Hypothalamus (tissue), 51 donors: ENCODE measurements around the gene GRID1.

ENCODE experiments used
- DNase-seq, 51 donors: peaks; one replicate each; lab custom pipeline; 2025; lab: John Stamatoyannopoulos, UW

The GRID1 gene

DNA sequence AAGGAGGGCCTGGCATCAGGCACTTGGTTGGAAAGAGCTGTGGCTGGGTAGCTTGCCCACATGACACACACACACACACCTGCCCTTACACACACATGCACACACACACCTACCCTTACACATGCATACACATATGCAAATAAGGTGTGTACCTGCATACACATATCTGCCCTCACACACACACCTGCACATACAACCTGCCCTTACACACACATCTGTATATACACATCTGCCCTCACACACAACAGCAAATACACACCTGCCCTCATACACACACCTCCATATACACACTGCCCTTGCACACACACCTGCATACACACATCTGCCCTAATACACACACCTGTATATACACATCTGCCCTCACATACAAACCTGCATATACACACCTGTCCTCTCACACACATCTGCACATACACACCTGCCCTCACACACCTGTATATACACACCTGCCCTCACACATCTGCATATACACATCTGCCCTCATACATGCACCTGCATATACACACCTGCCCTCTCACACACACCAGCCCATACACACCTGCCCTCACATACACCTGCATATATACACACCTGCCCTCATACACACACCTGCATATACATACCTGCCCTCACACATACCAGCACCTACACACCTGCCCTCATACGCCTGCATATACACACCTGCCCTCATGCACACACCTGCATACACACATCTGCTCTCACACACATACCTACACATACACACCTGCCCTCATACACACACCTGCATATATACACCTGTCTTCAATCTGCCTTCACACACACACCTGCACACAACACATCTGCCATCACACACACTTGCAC is 82.9 kb downstream of the GRID1 start:
- DNase-seq = no peak

DNA sequence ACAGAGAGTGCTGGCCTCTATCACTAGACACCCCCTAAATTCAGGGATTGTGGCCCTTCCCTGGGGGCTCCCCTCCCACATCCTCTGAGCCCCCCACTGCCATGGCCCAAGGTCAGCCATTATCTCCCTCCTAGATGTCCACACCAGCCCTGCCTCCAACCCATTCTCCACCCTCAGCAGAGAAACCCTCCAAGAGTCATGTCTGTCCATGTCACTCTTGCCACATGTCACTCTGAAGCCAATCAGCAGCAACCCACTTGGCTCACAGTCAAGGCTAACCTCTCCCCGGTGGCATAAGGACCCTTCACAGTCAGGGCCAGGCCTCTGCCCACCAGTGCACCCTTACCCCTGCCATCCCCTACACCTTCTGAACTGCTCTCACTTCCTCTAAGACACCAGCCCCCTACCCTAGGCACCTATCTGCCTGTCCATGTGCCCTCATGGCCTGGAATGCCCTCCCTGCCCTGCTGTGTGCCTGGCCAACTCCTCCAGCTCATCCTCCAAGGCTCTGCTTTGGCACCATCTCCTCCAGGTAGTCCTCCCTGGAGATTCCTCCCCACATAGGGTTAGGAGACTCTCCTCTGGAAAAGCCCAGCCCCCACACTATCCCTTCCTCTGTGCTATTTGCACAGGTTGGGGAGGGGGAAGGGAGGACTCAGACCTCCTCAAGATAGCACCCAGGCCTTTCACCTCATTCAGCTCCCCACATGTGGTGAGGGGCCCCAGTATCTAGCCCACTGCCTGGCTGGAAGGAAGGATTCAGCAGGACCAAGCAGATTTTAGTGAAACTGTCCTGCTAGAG is 83.7 kb downstream of the GRID1 start:
- DNase-seq = no peak

DNA sequence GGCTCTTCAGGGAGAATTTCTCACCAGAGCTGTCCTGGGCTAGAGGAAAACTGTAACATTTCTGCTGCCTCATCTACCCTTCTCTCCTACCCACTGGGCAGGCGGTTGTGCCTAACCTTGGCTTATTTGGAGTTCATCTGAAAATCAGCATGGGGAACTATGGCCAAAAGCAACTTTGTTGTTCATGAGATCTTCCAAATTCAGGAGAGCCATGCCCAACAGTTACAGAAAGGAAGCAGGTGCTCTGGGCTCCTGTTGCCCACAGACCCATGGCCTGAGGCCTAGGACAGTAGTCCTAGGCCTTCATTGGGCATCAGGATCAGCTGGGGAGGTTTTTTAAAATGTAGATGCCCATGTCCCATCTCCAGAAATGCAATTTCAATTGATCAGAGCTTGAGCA is 85.2 kb downstream of the GRID1 start:
- no peak for DNase-seq

DNA sequence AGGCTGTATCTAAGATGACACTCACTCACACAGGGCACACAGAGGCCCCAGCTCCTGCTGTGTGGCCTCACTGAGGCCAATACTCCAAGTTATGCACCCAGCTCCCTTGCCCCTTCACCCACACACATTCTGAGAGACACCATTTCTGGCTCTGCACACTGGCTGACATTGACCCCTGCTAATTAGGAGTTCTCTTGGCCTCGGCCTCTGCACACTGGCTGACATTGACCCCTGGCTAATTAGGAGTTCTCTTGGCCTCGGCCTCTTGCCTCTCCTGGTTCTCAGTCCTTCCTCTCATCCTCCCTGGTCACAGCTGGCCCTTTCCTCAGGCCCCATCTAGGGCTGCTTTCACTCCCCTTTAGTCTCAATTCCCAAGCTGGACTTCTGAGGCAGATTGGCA is 97.3 kb downstream of the GRID1 start:
- DNase-seq = no peak

DNA sequence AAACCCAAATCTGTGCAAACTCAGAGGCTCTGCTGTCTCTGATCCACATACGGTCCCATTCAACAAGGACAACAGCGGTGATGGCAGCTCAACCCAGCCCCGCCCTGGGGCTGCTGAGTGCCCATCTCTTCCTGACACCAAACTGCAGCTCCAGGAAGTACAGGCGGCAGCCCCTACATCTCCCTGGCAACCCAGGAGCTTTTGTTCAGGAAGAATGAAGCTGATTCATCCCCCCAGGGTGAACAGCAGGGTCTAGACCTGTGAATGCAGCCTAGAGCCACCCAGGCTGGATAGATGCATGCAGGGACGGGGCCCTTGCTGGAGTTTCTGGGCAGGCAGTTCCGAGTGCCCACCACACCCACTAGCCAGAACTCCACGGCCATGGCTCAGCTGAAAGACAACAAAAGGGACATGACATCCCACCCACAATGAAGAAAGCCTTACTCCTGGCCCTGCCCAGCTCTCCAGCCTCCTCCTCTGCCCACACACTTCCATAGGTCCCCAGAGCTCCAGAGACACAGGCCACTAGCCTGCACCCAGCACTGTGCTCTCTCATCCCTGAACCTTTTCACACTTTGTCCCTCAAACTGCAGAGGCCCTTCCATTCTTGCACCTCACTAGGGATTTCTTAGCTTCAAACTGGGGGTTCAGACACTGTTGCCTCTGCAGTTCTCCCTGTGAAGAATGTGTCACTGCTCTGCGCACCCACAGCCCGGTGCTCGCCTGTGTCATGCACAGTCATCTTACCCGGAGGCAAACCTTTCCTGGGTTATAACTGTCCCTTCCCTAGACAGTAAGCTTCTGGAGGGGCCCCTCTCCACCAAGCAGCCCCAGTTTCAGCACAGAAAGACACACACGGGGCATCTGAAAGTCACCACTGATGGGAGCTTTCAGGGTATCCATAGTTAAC is 99.1 kb downstream of the GRID1 start:
- peak in 25 of 51 donors; percentile 8 to 75 (median 45) for DNase-seq

DNA sequence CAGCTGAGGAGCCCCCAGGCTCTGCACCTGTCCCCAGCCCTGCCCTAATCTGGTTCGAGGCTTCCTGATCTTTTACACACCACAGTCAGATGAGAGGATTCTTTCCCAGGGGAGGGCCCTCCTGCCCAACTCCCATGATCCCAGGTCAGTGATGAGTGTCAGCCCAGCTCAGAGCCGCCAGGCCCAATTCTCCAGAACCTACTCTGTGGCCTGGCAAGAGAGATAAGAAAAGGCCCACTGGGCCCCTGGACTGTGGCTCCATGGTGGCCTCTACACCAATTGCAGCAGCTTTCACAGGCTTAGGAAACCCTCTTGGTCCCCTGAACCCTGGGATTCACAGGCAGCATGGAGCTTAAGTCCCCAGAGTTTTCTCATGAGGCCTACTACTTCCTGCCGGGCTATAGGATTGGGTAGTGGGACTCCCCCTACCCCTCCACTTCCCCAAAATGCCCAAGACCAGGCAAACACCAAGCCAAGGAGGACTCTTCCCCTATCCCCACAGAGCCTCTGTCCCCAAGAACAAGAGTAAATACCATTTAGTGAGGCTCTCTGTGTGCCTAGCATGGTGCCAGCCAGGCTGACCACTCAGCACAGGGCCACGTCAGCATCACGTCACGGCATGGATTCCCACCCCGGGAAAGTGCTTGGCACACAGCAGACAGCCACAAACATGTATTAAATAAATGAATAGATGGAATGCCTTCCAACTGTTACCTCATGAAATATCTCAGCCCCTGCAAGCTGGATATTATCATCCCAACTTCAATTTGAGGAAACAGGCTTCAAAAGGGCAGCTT is 100.0 kb downstream of the GRID1 start:
- no peak for DNase-seq

DNA sequence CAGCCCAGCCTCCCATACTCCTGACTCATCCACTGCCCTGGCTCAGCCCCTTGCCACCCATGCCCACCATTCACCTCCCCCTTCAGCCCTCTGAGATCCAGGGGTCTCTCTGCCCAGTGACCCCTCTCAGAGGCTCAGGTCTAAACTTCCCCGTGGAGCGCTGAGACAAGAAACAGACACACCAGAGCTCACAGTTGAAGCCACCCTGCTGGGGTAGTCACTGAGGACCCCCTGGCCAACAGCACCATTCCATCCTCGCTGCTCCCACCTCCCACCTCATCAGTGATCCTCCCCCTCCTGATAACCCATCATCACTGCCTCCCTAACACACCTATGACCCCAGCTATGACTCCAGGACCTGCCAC is 100.7 kb downstream of the GRID1 start:
- no peak for DNase-seq

DNA sequence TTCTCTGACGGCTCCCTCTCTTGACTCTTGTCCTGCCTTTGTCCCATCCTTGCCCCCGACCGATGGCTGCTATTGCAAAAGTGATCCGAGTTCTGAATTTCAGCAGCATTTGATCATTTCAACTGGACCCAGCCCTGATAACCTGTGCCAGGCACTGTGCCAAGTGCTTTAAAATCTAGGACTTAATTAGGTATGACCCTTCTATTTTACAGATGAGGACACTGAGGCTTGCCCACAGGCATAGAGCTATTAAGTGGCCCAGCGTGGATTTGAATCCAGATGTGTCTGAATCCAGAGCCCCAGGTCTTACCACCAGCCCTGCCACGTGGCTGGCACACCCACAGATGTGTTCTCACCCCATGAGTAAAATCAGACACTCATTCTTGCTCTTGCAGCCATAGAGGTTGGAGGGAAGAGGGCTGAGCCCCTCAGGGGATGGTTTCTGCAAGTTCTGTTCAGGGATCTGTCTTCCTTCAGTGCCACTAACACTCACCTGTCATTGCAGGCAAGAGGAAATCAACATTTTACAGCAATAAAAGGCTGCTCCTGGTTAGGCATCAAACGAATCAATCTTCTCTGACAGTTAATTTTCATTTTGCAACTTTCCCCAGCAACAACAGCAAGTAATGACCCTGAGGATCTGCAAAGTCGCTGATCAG is 101.2 kb downstream of the GRID1 start:
- peak in 9 of 51 donors; percentile 10 to 64 (median 30) for DNase-seq

DNA sequence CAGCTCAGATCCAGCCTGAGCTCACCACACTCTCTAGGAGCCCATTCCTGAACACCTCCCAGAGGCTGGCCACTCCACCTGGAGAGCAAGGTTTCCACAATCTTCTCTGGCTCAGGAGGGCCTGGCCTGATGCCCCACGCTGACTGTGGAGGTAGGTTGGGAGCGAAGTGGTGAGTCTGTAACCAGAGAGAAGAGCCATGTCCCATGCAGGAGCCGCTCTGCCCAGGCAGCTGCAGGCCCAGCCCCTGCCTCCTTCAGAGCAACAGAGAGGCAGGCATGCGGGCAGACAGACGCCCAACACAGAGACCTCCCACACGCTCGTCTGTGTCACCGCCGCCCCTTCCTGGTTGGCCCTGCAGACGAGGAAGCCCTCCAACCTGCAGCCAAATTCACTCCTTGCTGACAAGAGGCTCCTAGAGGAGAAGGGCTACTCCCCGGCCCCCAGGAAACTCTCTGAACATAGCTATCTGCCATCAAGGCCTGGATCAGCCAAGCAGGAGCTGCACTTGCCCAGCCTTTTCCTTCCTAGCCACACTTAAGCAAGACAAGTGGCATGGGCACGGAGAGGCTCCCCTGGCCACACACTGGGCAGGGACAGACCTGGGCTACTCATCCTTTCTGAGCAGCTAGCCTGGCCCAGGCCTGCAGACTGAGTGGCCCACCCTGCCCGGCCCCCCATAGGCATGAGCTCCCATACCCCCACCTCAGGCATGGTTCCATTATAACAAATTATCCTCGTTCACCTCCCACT is 101.9 kb downstream of the GRID1 start:
- peak in 3 of 51 donors; percentile 26 to 28 (median 27) for DNase-seq

DNA sequence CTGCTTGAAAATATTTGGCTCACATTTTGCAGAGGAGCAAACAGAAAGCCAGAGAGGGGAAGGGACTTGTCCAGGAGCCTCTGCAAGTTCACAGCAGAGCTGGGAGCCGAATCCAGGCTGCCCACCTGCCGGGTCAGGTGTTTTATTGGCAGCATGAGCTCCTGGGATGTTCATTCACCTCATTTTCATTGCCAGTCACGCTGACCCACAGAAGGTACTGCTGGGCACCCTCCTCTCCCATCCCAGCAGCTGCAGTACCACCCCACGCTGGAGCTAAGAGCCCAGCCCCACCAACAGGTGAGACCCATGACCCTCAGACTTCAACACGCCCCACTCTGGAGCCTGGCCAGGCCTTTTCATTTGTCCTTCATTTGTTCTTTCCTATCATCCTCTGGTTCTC is 102.7 kb downstream of the GRID1 start:
- DNase-seq = no peak

DNA sequence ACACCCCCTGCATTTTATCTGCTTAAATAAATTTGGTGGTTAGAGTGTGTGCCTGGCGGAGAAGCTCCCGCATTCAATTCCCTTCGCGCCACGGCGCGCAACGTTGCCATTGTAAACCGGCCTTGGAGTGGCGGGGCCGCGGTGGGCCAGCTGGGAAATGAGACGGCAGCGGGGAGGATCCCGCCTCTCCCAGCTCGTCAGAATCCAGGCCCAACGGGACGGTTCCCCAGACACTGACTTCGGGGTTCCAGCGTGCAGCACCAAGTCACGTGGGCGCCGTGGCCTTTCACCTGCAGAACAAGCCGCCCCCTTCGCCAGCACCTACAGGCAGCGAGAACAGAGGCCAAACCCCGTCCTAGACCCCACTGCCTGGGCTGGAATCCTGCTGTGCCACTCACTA is 103.4 kb downstream of the GRID1 start:
- DNase-seq = peak in 20 of 51 donors; percentile 54 to 86 (median 75)

DNA sequence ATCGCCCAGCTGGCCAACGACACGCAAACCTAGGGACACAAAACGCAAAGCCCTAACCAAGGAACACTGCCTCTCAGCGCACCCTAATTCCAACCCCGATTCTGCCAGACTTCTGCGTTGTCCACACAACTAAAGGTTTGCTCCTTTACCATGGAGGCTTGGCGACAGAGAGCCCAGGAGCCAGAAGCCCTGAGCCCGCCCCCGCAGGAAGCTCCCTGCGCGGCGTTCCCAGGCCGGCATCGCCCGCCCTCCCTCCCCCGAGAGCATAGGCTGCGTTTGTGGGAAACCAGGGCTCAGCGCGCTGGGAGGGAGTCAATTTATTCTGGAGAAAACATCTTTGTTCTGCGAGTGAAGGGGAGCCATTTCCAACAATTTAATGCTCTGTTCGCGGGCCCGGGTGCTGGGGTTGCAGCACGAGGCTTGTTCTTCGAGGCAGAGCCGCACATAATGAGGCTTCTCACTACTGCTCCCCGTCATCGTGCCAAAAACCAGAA is 103.9 kb downstream of the GRID1 start:
- DNase-seq = peak in 43 of 51 donors; percentile 28 to 94 (median 77)

DNA sequence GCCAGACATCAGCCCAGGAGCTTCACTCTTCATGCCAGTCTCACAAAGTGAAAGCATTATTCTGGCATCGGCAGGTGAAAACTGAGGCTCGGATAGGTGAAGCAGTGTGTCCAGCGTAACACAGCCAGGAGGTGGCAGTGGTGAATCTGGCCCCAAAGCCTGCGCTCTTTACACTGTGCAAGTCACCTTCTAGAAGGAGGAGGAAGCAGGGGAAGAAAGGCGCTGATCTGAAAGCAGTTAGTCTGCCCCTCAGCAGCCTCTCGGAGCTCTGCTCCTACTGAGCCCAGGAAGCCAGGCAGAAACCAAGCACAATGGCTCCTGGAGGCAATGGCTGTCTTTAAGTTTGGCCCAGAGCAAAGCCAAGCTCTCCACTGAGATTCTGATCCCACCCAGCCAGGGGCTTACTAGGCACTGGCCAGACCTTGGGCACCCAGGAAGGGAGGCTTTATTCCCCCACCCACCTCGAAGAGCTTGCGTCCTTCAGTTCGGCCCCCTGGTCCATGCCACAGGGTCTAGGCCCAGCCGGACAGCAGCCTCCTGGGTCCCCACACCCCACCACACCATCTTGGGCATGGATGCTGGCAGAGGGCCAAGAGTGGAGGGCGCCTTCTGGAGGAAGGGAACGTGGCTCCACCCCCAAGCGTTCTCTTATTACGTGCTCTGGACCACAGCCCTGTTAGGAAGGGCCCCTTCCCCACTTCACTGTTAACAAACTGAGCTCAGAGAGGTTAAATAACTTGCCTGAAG is 104.5 kb downstream of the GRID1 start:
- DNase-seq = peak in 32 of 51 donors; percentile 6 to 72 (median 44)

DNA sequence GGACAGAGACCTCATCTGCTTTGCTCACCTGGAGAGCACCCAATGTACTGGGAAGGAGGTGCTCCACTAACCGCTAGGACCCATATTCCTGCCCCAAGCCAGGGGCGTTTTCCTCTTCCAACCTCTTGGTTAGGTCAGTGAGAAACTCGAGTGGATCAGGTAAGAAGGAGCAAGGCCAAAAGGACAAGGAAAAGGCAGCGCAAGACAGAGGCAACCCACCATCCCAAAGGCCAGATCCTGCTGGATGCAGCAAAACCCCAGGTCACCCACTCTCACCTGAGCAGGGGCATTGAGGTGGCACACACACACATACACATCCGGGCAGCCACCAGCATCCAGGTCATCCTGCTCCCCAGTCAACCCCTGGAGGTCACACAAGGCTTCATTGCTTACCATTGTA is 105.1 kb downstream of the GRID1 start:
- no peak for DNase-seq

DNA sequence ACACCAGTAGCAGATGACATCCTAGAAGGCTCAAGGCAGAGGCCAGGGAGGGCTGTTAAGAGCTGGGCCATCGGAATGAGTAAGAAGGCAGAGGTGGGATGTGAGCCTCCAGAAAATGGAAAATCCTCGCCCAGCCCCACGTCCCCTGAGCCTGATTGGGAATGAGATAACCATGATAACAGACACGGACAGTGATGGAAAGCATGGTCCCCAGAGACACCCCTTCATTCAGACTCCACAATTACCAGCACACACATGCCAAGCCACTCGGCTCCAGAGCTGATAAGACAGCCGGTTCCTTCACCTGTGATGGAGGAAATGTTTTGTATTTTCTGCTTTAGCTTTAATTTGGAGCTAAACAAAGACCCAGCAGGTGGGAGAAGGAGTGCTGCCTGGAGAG is 106.0 kb downstream of the GRID1 start:
- DNase-seq = no peak

DNA sequence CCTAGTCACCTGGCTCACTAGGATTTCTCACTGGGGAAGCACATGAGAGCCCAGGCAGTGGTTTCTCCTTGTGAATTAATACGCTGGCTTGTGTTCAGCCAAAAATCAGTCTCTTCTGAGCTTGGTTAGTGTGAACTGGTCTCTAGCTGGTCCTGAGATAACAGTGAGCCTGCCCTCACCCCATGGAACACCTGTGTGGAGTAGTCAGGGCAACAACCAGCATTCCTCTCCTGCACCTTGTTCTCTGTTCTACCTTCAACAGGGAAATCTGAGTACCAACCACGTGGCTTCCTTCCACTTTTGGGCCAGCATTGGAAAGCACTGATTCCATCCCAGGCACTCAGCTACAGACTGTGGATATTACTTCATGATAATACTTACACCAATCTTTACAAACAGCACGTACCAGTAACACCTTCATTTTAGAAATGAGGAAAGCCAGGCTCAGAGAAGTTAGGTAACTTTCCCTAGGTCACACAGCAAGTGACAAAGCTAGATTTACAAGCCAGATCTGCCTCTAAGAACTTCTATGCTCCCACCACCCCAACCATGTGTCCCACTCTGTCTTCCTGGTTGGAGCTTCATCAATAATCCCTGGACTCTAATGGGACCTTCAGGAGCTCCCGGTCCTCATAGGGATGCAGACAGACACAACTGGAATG is 106.6 kb downstream of the GRID1 start:
- no peak for DNase-seq

DNA sequence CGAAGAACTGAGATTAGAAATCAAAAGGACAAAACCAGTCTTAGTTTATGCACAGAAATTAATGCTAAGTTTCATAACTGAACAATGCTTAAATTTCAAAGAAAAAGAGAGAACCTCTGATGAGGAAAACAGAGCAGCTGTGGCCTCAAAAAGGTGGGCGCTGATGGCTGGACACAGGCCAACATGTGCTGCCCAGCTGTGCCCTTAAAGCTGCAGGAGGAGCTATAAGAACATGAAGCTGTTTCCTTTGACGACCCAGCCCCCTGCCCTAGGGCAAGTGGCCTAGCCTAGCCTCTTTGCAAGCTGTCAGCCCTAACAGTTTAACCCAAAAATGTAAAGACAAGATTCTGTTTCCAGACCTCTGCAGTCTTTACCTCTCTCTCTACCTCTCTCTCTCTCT is 107.7 kb downstream of the GRID1 start:
- DNase-seq = no peak
